Body of pancreas (tissue), 4 donors: ENCODE data around the gene KIZ.

Experiments
- CTCF ChIP-seq, 7 experiments: fragments of 450-650 bp in 4 of 7; fragments of 200-600 bp in 3 of 7; sonication (generic) in 3 of 7; IDR thresholded peaks; one replicate each; pipeline ENCODE4 v1.5.1; 2016 to 2019; ENCODE audit warnings: antibody characterized with exemption in 7 of 7
- POLR2A ChIP-seq, 3 donors: fragments of 450-650 bp; IDR thresholded peaks; one replicate each; pipeline ENCODE4 v1.6.1; 2016; ENCODE audit warnings: antibody characterized with exemption in 3 of 3, mild to moderate bottlenecking in 2 of 3

- no peak for TF ChIP-seq CTCF (IDR thresholded peaks at IDR 0.05)
- TF ChIP-seq POLR2A (IDR thresholded peaks at IDR 0.05): no peak
Observed at GRCh38 chr20:21089391-21089790, 36.5 kb upstream of the KIZ start.
